Measurements from ENCODE around the gene HDLBP.

The HDLBP gene

GRCh38 chr2:241227594-241227993, 87.9 kb downstream of the HDLBP start:
- DNase-seq, result no peak

DNA sequence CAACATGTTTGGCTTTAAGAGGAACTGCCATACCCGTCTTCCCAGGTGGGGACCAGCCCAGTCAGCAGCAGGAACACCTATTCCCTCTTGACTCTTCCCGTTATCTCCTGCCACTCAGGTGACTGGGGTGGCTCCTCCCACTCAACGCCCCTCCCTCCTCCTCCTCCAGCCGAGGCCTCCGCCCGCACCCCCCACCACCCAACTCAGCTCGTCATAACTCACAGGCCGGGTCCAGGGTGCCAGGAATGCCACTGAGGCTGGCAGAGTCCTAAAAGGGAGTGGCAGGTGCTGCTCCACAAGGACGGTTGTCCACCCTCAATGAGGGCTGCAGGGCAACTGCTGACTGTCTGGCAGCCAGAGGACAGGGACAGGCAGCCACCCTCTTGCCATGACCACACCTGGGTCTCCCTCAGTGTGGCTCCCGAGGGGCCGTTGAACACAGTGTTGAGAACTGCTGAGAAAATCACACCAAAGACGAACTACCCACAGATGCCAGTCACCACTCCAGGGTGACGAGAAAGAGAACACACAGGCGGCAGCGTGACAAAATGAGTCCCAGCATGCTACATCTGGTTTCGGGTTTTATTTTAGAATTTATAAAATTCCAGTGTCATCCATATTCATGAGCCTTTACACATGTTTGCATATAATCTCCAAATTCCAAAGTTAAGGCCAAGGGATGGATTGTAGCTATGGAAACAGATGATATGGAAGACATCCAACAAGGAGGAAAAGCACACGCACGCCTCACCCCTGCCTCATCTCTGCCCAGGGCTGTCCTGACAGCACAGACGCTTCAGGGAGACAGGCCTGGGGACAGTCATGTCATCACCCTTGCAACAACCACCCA, 88.5 kb downstream of the HDLBP start:
- DNase-seq, result no peak

GRCh38 chr2:241225983-241226382, 89.5 kb downstream of the HDLBP start:
- DNase-seq, result no peak

DNA sequence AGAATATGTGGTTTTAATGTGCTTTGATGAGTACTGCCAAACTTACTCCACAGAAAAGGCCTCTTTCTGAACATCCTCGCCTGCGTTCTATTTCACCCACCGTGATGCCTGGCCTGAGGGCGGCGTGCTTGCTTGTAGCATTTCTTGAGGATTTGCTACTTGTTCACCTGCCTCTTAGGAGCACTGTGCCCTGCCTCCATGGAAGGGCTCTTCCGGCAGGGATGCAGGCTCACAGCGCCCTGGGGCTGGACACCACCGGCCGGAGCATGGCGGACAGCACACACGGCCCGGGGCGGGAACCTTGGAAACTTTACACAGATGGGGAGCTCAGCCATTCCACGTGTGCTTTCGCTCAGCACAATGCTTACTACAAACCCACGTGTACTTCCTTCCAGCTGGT, 89.9 kb downstream of the HDLBP start:
- DNase-seq, result no peak

GRCh38 chr2:241224851-241225438, 90.5 kb downstream of the HDLBP start:
- no peak for DNase-seq

DNA sequence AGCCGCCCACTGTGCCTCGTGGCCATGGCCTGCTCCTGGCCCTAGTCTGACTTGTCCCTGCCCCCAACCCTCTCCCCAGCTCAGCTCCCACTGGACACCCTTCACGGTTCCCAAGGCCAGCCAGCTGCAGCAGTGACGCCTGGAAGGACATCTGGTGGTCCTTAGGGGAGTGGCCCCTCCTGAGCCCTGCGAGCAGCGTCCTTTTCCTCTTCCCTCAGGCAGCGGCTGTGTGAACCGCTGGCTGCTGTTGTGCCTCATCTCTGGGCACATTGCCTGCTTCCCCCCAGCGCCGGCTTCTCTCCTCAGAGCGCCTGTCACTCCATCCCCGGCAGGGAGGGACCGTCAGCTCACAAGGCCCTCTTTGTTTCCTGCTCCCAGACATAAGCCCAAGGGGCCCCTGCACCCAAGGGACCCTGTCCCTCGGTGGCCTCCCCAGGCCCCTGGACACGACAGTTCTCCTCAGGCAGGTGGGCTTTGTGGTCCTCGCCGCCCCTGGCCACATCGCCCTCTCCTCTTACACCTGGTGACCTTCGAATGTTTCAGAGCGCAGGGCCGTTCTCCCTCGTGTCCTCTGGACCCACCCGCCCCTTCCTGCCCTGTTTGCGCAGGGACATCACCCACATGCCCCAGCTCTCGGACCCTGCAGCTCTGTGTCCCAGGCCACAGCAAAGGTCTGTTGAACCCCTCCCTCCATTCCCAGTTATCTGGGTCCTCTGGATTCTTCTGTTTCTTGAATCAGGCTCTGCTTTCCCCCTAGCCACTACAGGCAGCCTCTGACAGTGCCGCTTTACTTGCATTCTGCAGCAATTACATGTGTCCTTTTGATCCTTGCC, 91.2 kb downstream of the HDLBP start:
- DNase-seq, result no peak

DNA sequence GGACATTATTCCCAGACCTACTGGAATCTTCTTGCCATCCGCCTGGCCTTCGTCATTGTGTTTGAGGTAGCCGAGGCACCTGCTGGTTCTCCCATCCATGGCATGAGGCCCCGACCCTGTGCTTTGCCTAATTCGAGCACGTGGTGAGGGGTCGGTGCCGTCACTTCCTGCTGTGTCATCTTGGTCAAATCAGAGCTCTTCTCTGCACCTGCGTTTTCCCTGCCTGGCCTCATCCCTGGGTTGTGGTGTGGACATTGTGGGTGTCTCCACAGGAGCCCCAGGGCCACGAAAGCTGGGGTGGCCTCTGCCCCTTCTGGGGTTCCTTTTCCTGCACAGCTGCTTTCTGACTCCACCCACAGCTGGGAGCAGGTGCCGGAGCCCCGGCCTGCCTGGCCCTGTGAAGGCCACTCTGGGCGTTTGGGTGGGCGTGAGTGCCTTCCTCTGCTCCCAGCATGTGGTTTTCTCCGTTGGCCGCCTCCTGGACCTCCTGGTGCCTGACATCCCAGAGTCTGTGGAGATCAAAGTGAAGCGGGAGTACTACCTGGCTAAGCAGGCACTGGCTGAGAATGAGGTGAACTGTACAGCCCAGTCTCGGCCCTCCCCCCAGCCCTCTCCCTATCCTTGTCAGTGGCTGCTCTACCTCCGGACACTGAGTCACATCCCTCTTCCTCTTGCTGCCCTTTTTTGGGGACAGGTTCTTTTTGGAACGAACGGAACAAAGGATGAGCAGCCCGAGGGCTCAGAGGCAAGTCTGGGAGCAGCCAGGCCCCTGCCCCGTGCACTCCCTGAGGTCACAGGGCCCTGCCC, 92.1 kb downstream of the HDLBP start:
- DNase-seq, result no peak

DNA sequence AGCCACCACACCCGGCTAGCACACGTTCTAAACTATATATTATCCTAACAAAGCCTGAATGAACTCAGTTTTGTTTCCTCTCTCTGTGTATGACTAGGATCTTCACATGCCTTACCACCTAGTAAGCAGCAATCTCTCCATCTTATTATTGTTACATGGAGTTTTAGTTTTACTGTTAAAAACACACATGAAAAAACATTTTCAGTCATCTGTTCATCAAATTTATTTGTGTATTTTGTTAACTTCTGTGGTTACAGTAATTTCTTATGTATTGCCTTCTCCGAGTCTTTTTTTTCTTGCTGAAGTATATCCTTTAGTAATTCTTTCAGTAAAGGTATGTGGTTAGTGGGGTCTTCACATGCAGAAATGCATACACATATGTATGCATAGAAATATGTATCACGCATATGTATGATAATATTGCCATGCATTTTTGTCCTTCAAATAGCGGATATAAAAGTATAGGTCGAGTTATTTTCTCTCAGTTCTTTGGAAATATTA, 95.6 kb downstream of the HDLBP start:
- no peak for DNase-seq

DNA sequence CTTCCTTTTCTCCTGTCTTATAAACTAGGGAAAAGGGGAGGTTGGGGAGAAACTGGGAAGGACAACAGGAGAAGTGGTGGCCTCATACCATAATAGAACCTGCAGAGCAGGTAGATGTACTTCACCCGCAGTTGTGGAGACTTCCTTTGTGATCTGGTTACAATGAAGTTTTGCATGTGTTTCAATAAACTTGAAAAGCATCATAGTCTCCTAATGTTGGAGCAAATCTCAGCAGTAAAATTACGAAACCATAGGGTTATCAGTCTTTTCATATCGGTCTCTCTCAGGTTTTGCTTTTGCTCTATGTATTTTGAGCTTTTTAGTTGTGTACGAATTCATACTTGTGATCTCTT, 96.5 kb downstream of the HDLBP start:
- no peak for DNase-seq

- DNase-seq, result peak; percentile 22 to 44
These were observed 97.1 kb downstream of the HDLBP start for GRCh38 chr2:241218131-241219029.

GRCh38 chr2:241217320-241218031, 98.0 kb downstream of the HDLBP start:
- peak; percentile 35 to 44 for DNase-seq

DNA sequence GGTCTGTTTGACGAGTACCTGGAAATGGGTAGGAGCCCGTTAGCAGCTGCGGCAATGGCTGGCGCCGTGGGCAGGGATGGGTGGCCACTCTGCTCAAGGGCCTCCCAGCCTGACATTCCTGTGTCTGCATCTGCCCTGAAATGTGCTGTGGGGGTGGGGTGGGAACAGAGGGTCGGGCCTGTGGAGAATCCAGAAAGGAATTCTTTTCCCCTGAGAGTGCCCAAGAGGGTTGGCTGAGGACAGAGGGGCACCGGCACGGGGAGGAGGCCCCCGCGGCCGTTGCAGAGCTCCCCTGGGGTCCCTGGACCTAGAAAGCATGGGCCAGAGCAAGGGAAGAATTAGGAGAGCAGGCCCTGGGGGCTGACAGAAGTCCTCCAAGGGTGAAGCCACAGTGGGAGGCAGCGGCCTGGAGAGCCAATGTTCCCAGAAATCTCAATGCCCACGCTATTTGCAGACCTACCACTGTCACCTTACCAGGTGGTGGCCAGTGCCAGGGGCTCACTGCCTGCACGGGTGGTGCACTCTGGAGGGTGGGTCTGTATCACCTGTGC, 99.2 kb downstream of the HDLBP start:
- no peak for DNase-seq

DNA sequence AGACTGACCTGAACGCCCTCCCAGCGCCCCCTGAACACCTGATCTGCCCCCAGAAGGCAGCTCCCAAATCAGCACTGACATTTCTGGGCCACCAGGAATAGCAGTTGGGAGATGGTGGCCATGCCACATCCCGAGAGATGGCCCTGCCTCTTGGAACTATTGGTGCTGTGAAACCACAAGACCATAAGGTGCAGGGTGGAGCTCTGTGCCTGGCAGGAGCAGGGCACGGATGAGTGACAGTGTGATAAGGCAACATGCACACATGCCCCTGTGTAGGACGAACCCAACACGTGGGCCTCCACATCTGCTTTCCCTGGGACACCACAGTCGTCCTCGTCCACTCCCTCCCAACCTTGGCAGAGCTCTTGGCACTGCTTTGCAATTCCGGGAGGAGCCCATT, 100.1 kb downstream of the HDLBP start:
- DNase-seq, result no peak

DNA sequence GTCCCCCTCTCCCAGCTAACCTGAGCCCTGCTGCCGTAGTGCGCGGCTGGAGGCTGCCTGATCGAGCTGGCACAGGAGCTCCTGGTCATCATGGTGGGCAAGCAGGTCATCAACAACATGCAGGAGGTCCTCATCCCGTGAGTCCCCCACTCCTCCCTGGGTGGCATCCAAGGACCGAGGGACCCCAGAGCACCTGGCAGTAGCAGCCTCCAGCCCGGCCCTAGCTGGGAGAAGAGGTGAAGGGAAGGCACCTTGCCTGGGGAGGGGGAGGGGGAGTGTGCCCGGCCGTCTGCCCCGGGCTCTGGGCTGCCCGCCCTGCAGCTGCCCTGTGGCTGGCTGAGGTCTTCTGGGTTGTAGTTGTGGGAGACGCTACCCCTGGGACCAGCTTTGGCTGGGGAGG, 100.7 kb downstream of the HDLBP start:
- no peak for DNase-seq

- no peak for DNase-seq
These were observed 101.3 kb downstream of the HDLBP start for GRCh38 chr2:241214209-241214608.

DNA sequence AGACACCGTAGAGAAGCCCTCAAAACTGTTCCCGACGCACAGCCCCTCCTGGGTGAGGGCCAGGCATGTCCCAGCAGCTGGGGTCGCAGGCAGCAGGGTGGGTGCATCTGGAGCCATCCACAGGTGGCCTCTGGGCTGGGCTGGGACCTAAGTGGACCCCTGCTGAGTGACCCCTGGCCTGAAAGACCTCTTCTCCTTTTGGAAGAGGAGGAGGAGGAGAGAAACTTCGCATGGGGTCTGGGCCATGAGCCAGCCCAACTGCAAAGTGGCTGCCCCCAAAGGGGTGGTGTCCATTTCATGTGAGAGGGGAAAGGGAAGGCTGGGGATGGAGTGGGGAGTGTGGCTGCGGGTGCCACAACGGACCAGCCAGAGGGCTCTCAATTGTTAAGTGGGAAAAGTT, 101.9 kb downstream of the HDLBP start:
- DNase-seq, result no peak

DNA sequence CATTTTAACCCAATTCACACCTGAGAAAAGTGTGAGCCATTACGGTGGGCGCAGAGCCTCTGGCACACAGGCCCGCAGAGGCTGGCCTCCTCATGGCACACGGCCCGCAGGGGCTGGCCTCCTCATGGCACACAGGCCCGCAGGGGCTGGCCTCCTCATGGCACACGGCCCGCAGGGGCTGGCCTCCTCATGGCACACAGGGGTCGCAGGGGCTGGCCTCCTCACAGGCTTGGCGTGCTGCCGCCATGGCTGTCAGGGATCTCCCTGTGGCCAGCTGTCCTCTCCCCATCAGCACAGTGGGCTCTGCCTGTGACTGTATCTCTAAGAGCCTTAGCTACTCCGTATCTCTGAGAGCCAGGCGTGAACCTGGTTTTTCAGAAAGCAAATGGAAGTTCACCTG, 102.4 kb downstream of the HDLBP start:
- DNase-seq, result no peak

DNA sequence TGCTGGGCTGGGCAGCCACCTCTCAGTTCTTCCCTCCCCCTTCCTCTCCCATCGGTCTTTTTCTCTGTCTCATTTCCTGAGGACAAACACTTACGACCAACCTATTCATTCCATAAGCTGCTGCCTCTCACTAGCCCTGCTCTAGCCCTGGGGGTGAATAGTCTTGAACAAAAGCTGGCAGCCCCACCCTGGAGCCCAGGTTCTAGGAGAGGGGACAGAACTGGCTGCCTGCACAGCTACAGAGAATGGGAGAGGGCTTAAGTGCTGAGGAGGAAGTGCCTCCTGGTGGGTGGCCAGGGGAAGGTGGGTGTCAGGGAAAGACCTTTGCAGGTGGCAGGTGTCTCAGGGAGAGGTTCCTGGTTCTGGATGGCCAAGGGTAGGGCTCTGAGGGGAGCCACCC, 104.2 kb downstream of the HDLBP start:
- DNase-seq, result no peak

DNA sequence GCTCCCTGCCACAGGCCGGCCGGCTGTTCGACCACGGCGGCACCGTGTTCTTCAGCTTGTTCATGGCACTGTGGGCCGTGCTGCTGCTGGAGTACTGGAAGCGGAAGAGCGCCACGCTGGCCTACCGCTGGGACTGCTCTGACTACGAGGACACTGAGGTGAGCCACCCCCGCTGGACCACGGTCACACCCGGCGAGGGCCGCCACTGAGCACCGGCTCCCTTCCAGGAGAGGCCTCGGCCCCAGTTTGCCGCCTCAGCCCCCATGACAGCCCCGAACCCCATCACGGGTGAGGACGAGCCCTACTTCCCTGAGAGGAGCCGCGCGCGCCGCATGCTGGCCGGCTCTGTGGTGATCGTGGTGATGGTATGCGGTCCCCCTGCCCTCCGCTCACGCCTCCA, 106.2 kb downstream of the HDLBP start:
- DNase-seq, result no peak

DNA sequence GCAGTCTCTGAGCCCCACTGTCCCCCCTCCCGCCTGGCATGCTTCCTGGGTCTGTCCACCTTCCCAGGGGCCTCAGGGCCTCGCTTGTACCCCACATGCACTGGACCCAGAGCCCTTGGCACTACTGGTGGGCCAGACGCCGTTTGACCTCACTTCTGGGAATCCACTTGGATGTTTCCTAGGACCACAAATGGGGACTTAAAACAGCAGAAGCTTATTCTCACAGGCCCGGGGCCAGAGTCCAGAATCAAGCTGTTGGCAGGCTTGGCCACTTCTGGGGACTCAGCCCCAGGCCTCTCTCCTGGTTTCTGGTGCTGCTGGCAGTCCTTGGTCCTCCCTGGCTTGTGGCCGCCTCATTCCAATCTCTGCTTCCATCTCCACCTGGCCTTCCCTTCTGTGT, 107.4 kb downstream of the HDLBP start:
- DNase-seq, result no peak

GRCh38 chr2:241207641-241208040, 107.8 kb downstream of the HDLBP start:
- DNase-seq, result no peak

Measured in CD4-positive, alpha-beta T cell treated with Interleukin-4 for 1 hour (primary cell).